ENCODE data around the gene GTPBP3.

DNA sequence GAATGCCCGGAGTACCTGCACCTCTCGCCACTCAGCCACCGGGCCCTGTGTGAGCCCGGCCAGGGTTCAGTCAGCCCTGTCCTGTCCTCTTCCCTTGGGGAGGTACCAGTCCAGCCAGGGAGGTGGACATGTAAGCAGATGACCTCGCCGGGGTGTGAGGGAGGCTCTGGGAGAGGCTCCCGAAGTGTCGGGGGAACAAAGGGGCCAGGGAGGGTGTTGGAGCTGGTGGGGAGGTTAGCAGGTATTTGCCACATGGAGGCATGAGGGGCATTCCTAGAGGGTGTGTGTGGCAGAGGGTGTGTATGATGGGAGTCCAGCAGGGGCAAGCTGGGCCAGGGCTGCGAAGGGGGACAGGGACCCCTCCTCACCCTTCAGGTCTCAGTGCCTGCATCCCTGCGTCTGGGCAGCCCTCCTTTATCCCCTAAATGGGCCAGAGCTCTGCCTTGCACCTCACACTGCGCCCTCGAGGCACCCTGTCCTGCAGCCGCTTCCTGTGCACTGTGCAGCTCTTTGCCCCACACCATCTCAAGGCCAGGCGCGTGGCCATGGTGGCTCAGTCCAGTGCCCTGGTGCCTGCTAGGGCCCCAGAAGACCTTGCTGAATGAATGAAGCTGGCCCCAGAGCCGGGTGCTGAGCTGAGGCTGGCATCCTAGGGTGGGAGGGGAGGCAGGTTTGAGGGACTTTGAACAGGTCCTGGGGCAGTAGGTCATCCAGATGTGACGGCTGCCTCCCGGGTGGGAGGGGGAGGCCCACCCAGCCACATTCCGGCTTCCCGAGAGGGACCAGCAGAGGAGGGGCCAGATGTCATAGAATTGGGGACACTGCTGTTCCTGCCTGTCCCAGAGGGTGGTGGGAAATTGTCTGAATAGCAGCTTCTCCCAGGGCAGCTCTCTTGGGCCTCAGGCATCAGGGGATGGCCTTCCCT is 24.9 kb upstream of the GTPBP3 start:
- TF ChIP-seq CTCF (conservative IDR thresholded peaks at IDR 0.05; ENCODE audit: low read depth in 2 of 2) (no peak), REST (IDR thresholded peaks at IDR 0.05; ENCODE audit: unreplicated experiment) (no peak)
